ENCODE results near the gene RRP9.

DNA sequence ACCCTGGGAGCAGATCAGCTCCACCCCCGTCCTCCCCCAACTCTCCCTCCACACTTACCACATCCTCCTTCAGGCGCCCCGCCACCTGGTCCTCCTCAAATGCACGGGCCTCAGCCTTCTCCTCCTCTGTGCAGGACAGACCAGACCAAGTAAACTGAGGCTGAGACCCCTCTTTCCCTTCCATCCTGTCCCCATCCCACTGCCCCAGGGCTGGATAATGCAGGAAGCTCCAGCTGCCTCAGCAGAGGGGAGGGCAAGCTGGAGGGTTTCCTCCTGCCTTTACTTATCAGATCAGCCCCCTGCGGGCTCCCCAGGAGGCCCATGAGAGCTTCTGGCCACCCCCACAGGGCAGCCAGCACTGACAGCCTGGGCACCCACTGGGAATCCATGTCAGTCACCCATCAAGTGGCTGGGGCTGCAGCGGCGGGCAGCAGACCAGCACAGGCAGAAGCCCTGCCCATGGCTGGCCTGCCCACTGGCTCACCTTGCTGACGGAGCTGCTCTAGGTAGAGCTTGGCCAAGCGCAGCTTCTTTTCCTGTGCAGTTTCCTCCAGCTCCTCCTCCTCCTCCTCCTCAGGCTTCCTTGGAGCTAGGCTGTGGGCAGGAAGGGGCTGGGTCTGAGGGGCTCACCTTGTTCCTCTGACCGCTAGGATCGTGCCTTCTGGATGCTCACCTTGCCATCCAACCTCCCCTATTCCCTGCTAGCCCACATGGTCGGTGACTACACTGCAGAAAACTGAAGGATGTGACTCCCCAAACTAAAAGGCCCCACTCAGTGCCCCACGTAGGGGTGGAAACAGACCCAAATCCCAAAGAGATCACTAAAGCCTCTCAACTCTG lies 3.9 kb downstream of the RRP9 start:
- TF ChIP-seq, protein P1, sequence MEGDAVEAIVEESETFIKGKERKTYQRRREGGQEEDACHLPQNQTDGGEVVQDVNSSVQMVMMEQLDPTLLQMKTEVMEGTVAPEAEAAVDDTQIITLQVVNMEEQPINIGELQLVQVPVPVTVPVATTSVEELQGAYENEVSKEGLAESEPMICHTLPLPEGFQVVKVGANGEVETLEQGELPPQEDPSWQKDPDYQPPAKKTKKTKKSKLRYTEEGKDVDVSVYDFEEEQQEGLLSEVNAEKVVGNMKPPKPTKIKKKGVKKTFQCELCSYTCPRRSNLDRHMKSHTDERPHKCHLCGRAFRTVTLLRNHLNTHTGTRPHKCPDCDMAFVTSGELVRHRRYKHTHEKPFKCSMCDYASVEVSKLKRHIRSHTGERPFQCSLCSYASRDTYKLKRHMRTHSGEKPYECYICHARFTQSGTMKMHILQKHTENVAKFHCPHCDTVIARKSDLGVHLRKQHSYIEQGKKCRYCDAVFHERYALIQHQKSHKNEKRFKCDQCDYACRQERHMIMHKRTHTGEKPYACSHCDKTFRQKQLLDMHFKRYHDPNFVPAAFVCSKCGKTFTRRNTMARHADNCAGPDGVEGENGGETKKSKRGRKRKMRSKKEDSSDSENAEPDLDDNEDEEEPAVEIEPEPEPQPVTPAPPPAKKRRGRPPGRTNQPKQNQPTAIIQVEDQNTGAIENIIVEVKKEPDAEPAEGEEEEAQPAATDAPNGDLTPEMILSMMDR (IDR thresholded peaks at IDR 0.05): no peak
- TF ChIP-seq POLR2A (IDR thresholded peaks at IDR 0.05) (no peak), POLR2AphosphoS5 (IDR thresholded peaks at IDR 0.05; ENCODE audit: insufficient read depth in 1 of 2, low read depth in 1 of 2) (no peak)
